Neural progenitor cell (in vitro differentiated cells): ENCODE data around the gene CEP131.

Experiments used
- CTCF ChIP-seq: fragments of 200-600 bp; sonication (generic); IDR thresholded peaks from 2 replicates; pipeline ENCODE4 v1.5.1; 2017; ENCODE audit warnings: antibody characterized with exemption, mild to moderate bottlenecking
- EZH2phosphoT487 ChIP-seq: fragments of 200-600 bp; sonication (generic); IDR thresholded peaks from 2 replicates; pipeline ENCODE4 v1.6.1; 2017; ENCODE audit warnings: antibody characterized with exemption

- TF ChIP-seq CTCF (no peak), EZH2phosphoT487 (no peak)
Observed at GRCh38 chr17:81245665-81246342, 23.0 kb upstream of the CEP131 start.
